ENCODE data around the gene RAB20. TPM values are rescaled to one million over a fixed set of nuclear protein-coding genes. Genes with fewer than 3 reads are reported as not detected.

Gene RAB20
- total RNA-seq, 1 experiment from 2014 or later: 12.3 TPM

DNA sequence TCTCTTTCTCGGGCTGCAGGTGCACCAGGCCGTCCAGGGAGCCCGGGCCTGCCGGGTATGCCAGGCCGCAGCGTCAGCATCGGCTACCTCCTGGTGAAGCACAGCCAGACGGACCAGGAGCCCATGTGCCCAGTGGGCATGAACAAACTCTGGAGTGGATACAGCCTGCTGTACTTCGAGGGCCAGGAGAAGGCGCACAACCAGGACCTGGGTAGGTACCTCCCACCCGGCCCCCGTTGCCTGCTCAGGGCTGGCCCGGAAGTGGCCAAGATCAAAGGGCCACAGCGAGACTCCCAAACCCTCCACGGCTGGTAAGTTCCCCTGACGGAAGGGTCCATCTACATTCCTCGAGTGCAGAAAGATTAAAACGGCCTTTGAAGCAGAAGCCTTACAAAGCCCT, 55.1 kb downstream of the RAB20 start:
- Mint-ChIP-seq H3K4me1 (no peaks in the 10 kb centered on the region), H3K27me3 (ENCODE audit: low read depth) (no peaks in the 10 kb centered on the region), H3K9me3 (no peaks in the 10 kb centered on the region), H3K36me3 (ENCODE audit: insufficient read depth in 1 of 3, low read depth in 3 of 3) (peaks cover 26 to 70% (median 57%) of the 10 kb centered on the region in 3 experiments; a peak in 6 of 7 replicates), H3K4me3 (no peak overlapping the region), H3K27ac (peak overlapping the region in 2 of 3 experiments; percentile 47 to 86; a peak in 2 of 7 replicates)
- no peaks in the 10 kb centered on the region for H3K23me2 ChIP-seq (ENCODE audit: insufficient read length, low read depth, low read length, poor library complexity, severe bottlenecking)
- no peaks in the 10 kb centered on the region for H3K79me1 ChIP-seq (ENCODE audit: insufficient read depth, low read depth, low read length, poor library complexity, severe bottlenecking)
- no peak overlapping the region for H2BK120ac ChIP-seq (ENCODE audit: low read depth, low read length, poor library complexity, severe bottlenecking)
- no peak overlapping the region for H4K91ac ChIP-seq (ENCODE audit: insufficient read length, low read depth, low read length)
- no peak overlapping the region for H4K8ac ChIP-seq (replicated peaks; ENCODE audit: insufficient read length, low read depth, low read length)
- no peak overlapping the region for H3K9ac ChIP-seq (ENCODE audit: extremely low read depth, insufficient read length, low read length)
- no peak overlapping the region for H3K18ac ChIP-seq (ENCODE audit: insufficient read length, low read depth, low read length)
- H2BK12ac ChIP-seq (ENCODE audit: insufficient read length, low read depth, low read length): no peak overlapping the region
- DNase-seq: no peak
- no peaks in the 10 kb centered on the region for H3K9me3 ChIP-seq (ENCODE audit: control insufficient read depth, low read depth, low read length)
- TF ChIP-seq, protein P1, sequence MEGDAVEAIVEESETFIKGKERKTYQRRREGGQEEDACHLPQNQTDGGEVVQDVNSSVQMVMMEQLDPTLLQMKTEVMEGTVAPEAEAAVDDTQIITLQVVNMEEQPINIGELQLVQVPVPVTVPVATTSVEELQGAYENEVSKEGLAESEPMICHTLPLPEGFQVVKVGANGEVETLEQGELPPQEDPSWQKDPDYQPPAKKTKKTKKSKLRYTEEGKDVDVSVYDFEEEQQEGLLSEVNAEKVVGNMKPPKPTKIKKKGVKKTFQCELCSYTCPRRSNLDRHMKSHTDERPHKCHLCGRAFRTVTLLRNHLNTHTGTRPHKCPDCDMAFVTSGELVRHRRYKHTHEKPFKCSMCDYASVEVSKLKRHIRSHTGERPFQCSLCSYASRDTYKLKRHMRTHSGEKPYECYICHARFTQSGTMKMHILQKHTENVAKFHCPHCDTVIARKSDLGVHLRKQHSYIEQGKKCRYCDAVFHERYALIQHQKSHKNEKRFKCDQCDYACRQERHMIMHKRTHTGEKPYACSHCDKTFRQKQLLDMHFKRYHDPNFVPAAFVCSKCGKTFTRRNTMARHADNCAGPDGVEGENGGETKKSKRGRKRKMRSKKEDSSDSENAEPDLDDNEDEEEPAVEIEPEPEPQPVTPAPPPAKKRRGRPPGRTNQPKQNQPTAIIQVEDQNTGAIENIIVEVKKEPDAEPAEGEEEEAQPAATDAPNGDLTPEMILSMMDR (conservative IDR thresholded peaks at IDR 0.05): no peak
- H2BK5ac ChIP-seq (ENCODE audit: insufficient read length, low read length): no peak overlapping the region
- H3K4me1 ChIP-seq (ENCODE audit: insufficient read depth, low read length): no peaks in the 10 kb centered on the region
- H2BK15ac ChIP-seq (ENCODE audit: low read depth, low read length): no peak overlapping the region
- H4K5ac ChIP-seq (ENCODE audit: insufficient read length, low read depth, low read length): no peak overlapping the region
- WGBS (ENCODE audit: extremely low coverage, insufficient read length, low lambda C conversion rate): no CpG with 5 or more reads among the region's 18 CpGs
- H3K79me2 ChIP-seq (ENCODE audit: insufficient read depth, low read length): no peaks in the 10 kb centered on the region
- H4K20me1 ChIP-seq (ENCODE audit: control insufficient read depth, insufficient read depth, insufficient read length): no peaks in the 10 kb centered on the region
- no peak overlapping the region for H3T11ph ChIP-seq (ENCODE audit: low read length)
- no peak overlapping the region for H2AK5ac ChIP-seq (ENCODE audit: insufficient read length, low read length)
- H3K14ac ChIP-seq (ENCODE audit: insufficient read depth, low read length): no peak overlapping the region
- H3K23ac ChIP-seq (ENCODE audit: insufficient read length, low read depth, low read length): no peak overlapping the region
- H3K4me2 ChIP-seq (ENCODE audit: insufficient read depth, insufficient read length, low read length): no peak overlapping the region
- H3K56ac ChIP-seq (ENCODE audit: insufficient read length, low read depth, low read length): no peak overlapping the region
- H2AFZ ChIP-seq (ENCODE audit: low read length): no peak overlapping the region
- no peaks in the 10 kb centered on the region for H3K27me3 ChIP-seq (ENCODE audit: insufficient read depth, low read length)
- no peak overlapping the region for H3K27ac ChIP-seq (ENCODE audit: insufficient read length, low read depth, low read length)
- H2BK20ac ChIP-seq (ENCODE audit: low read depth, low read length, poor library complexity, severe bottlenecking): no peak overlapping the region
- no peak overlapping the region for H3K4ac ChIP-seq (ENCODE audit: low read depth, low read length)
